Stimulated activated CD4-positive, alpha-beta T cell treated with anti-CD3 and anti-CD28 coated beads, Interleukin-1b, Interleukin-23, amount 100 ng/mL, for 1 hour (primary cell): ENCODE data around the gene PTPN5.

ENCODE experiments used
- DNase-seq, 2 donors: peaks; one replicate each; pipeline ENCODE4 v3.0.0-alpha.2; 2020; ENCODE audit warnings: low read depth in 2 of 2

PTPN5 gene

DNA sequence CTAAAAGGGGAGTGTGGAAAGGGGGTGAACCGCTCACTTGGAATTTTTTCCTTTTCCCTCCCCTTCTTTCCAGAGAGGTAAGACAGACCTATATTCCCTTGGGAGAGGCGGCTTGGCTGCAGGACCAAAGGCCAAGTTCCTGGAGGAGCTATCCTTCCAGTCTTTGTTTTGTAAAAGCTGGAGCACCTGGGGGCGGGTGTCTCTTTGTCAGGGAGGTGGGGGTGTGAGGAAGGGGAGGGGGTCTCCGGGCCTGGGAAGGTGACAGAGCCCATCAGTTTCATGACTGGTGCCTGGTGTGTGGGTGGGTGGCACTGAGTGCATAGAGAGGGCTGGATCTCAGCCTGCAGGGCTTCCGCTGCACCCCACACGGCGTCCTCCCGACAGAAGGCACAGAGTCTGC is 18.5 kb downstream of the PTPN5 start:
- DNase-seq, result no peak

DNA sequence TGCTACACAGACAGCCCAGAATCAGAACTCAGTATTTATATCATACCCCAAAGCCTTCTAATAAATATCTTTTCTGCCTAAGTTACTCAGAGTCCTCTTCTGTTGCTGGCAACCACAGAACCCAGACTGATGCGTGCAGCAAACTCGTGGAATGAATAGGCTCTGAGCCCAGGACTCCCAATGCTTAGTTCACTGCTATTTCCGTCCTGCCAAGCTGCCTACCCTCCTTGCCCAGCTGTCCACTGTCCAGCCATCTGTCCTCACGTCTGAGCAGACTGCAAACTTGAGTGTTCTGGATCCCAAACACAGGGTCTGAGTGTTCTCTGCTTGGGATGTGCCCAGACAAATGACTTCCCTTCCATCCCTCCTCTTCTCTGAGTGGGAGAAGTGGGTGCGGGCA is 19.4 kb downstream of the PTPN5 start:
- no peak for DNase-seq

DNA sequence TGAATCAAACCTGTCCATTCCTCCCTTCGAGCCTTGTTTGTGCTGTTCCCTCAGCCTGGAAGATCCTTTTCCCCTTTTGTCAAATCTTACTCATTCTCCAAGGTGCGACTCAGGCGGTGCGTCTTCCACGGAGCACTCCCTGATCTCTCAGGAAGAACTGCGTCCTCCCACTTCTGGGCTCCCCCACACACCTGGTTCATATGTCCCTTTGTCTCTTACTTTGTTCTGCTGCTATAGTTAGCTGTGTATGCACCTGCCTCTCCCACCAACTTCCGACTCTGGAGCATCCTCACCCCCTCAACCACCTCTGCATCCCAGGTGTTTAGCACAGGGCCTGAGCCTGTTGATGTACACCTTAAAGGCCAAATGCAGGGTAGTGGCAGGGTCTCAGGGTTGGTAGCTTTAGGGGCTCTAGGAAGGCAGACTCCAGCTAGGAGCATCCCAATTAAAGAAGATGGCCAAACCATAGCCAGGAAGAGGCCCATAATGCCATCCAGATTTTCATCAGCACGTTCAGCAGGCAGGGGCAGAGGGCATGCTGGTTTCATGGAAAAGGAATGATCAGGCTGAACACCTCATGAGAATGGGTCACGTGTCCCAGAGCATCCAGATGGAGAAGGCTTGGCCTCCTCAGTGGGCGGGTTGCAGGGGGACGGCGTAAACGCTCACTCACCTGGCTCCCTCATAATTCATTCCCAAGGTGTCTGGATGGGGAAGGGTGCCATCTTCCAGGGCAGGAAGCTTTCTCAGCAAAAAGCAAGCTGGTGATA is 20.1 kb downstream of the PTPN5 start:
- DNase-seq, result no peak

GRCh38 chr11:18770479-18771125 is 21.0 kb downstream of the PTPN5 start:
- DNase-seq, result no peak

GRCh38 chr11:18769802-18770456 is 21.7 kb downstream of the PTPN5 start:
- no peak for DNase-seq

DNA sequence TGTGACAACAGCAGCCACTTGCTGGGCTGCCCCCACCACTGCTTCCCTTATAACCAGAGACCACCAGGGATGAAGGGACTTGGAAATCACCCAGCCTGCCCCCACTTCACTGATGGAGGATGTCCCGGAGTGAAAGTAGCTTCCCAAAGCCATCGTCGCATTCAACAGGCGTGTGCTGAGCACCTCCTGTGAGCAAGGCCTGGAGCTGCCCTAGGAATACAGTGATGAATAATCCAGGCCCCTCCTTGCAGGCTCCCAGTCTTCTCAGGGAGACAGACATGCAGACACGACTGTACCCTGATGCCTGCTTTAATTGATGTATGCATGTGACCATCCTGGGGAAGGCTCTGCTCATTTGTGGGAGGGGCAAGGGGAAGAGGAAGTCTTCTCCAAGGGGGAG is 22.6 kb downstream of the PTPN5 start:
- no peak for DNase-seq

DNA sequence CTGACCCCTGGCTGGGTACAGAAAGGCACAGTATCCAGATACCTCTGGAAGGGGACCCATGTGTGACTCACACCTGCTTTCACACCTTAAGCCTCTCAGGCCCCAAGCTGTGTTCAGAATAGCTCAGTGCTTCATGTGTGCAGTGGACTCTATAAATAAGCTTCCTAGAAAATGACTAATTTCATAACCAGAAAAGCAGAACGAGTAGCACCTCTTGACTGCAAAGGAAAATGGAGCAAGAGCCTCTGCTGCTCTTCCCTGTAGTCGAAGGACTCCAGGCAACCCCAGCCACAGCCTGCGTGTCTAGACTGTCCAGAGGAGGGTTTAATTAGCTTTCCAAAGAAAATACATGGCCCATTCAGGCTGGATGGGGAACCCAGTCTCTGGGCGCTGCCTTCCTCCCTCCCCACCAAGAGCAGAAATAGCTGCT is 23.1 kb downstream of the PTPN5 start:
- DNase-seq, result no peak

DNA sequence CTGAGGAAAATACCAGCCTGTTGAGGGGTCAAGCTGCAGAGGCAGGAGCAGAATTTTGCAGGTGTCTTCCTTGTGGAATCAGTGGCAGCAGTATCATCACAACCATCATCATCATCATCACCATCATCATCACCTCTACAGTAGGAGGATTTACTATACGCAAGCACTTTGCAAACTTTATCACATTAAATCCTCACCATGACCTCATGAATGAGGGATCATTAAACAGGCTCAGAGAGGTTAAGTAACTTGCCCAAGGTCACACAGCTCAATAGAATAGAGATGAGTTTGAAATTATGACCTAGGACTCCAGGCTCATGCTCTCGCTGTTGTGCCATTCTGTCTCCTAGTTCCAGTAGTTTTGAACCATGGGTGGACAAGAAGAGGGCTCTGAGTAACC is 25.6 kb downstream of the PTPN5 start:
- no peak for DNase-seq

DNA sequence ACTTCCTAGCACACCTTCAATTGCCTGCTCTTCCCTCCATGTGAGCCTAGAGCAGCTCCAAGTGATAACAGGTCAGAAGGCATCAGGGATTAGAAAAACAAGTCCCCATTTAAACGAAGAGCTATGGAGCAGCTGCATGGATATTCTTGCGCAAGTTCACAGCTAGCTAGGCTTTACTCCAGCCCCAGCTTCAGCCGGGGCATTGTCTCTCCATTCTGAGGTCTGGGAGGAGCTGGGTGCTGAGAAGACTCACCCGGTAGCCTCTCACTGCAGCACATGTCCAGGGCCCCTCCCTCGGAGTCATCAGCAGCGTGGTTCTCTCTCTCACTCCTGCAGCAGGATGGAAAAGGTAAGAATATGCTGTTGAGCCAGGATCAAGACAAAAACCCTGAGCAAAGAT is 26.0 kb downstream of the PTPN5 start:
- no peak for DNase-seq

- DNase-seq, result no peak
These were observed 29.9 kb downstream of the PTPN5 start for GRCh38 chr11:18761741-18762140.

- DNase-seq, result no peak
These were observed 30.5 kb downstream of the PTPN5 start for GRCh38 chr11:18761144-18761543.

DNA sequence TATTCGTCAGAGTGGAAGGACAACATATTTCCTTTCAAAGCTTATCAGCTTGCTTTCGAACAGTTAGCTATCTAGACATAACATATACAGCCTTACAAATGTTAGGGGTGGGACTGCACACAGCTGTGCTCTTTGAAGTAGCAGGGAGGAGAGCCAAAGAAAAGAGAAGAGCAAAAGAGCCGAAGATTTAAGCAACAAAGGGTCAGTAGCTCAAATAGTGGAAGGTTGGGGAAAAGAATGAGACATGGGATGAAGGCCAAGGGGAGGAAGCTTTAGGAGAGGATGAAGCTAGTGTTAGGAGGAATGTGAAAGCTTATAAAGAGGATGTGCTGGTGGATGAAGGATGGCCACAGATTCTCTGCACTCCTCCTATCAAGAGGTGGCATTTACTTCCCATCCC is 33.8 kb downstream of the PTPN5 start:
- DNase-seq, result no peak

- no peak for DNase-seq
These were observed 34.7 kb downstream of the PTPN5 start for GRCh38 chr11:18756889-18757288.

DNA sequence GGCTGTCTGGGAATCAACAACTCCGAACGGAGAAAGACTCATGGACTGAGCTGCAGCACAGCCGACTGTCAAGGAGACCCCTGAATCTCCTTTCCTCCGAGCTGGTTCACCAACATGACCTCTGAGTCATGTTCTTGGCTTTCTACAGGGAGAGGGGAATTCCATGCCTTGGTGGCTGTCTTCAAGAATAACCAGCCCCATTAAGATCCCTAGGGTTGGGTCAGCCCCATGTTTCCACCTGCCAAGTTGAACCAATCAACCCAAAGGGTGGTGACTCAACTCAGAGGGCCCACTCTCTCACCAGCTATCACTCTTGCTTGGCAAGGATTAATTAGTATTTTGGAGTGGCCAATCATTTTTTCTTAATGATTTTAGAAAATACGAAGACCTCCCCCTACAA is 37.3 kb downstream of the PTPN5 start:
- no peak for DNase-seq

DNA sequence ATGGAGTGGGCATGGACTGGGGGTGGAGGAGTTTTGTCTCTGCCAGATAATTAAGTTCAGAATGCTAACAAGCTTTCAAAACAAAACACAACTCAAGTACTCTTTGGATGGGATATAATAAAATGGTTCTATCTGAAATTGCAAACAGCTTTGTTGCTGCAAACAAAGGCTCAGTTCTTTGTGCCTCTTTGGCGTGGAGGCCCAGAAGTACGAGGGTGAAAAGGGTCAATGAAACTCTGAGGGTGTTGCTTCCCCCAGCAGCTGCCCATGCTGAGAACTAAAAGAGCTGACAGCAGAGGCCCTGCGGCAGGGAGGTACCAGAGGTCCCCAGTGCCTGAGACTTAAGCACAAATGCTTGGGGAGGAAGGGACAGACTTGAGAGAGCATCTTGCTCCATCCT is 39.1 kb downstream of the PTPN5 start:
- no peak for DNase-seq

DNA sequence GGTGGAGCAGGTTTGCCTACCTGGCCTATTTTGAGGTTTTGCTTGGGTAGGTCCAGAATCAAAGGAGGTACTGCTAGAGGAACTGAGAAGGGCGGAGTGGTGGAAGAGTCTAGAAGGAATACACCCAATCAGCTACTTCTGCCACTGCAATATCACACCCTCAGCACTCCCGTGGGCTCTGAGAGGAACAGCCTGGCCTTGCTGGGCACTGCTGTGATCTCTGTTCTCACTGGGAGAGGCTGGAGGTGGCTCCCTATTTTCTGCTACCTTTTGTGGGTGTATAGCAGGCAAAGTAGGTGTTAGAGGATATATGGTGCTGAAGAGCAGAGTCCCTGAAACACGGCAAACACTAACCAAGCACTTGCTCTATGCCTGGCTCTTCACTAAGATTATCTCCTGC is 40.7 kb downstream of the PTPN5 start:
- DNase-seq, result no peak

DNA sequence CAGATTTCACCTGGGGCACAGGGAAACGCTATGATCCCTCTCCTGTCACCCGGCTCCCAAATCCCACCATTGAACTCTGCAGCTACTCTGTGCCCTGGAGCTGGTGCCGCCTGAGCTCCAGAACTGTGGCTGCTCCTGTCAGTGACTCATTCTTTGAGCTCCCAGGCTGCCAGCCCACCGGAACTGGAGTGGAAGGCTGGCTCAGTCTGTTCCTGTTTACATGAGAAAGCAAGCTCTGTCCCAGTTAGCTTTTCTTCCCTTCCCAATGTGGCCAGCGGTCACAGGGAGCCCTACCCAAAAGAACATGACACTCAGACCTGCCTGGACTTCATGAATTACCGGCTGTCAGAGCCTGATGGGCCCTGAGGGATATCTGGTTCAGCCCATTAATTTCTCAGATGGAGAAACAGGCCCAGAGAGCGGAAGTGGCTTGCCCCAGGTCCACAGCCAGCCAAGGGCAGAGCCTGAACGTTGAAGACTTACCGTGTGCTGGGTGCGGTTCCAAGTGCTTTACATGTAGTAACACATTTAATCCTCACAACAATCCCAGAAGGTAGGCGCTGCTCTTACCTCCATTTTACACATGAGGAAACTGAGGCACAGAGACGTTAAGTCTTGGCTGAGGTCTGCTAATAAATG is 41.8 kb downstream of the PTPN5 start:
- no peak for DNase-seq

GRCh38 chr11:18748766-18749365 is 42.7 kb downstream of the PTPN5 start:
- DNase-seq, result no peak

DNA sequence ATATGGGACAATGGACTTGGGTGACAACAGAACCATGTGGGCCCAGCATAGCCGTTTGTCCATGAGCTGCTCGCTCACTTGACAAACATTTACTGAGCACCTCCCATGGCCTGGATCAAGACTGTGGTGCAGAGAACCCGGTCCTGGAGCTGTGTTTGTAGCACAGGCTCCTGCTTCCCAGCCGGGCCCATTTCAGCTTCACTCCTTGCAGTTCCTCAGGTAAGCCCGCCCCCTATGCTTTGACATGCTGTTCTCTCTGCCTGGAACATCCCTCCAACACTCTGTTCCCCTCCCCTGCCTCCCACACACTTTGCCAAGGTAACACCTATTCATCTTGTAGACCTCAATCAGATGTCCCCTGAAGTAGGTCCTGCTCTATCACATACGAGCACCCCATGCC is 46.3 kb downstream of the PTPN5 start:
- DNase-seq, result no peak

GRCh38 chr11:18743900-18744514 is 47.6 kb downstream of the PTPN5 start:
- DNase-seq, result no peak

DNA sequence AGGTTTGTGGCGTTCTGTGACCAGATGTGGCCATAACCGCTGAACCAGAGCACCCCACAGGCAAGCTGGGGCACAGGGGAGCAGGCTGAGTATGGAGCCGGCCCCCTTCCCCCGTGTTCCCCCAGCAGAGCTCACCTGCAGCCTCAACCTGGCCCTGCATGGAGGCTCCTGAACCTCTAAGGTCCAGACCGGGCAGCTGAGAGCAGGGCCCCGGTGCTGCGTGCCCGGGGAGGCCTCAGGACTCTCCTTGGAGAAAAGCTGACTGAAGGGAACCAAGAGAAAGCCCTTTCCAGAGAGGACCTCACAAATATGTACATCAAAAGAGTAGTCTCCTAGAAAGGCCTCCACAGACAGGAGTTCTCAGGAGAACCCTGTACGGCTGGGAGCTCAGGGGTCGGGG is 48.2 kb downstream of the PTPN5 start:
- DNase-seq, result no peak

DNA sequence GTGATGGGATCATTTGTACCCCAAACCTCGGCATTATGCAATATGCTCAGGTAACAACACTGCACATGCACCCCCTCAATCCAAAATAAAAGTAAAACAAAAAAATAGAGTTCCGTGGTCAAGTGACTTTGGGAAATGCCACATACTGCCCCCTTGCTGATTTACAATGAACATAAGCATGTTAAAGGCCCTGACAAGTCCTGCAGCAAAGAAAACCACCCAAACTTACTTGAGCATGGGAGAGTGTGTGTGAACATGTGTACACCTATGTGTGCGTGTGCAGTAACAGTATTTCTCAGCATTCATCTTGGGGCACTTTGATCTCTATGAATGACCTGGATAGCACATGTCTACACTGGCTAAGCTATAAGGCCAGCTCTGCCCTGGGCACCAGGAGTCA is 49.8 kb downstream of the PTPN5 start:
- no peak for DNase-seq
